Adrenal gland (tissue), 12 donors: ENCODE measurements around the gene CALR3. TPM values are rescaled to one million over a fixed set of nuclear protein-coding genes. Genes with fewer than 3 reads are reported as not detected.

Experiments used
- DNase-seq, 7 donors: peaks; one replicate each; pipeline ENCODE4 v3.0.0-alpha.2; 2019 to 2020
- H3K27ac ChIP-seq, 5 donors: fragments of 200-600 bp; sonication (generic) in 4 of 5; 1 replicate in 3 of 5; 2 replicates in 2 of 5; pipeline versions ENCODE4 v1.5.1 to v1.8.0; 2016 to 2020; ENCODE audit warnings: mild to moderate bottlenecking in 1 of 5
- H3K27me3 ChIP-seq: fragments of 200-600 bp; 2 replicates; pipeline ENCODE4 v1.8.0; 2021
- H3K36me3 ChIP-seq, 2 donors: fragments of 200-600 bp; replicated peaks in 1 of 2; 1 replicate in 1 of 2; 2 replicates in 1 of 2; pipeline versions ENCODE4 v1.5.1 to v1.8.0; 2018 to 2022
- H3K4me1 ChIP-seq, 2 donors: fragments of 200-600 bp; replicated peaks in 1 of 2; 1 replicate in 1 of 2; 2 replicates in 1 of 2; pipeline versions ENCODE4 v1.5.1 to v1.8.0; 2018 to 2021
- H3K4me3 ChIP-seq, 4 donors: fragments of 200-600 bp; sonication (generic) in 3 of 4; one replicate each; pipeline ENCODE4 v1.5.1; 2016 to 2018
- H3K9me3 ChIP-seq, 3 donors: fragments of 200-600 bp; sonication (generic) in 1 of 3; replicated peaks in 1 of 3; 1 replicate in 2 of 3; 2 replicates in 1 of 3; pipeline versions ENCODE4 v1.5.1 to v1.8.0; 2016 to 2021
- POLR2A ChIP-seq, 2 donors: fragments of 450-650 bp; IDR thresholded peaks; one replicate each; pipeline ENCODE4 v1.6.1; 2017; ENCODE audit warnings: antibody characterized with exemption in 2 of 2, mild to moderate bottlenecking in 2 of 2, moderate library complexity in 1 of 2
- WGBS, 4 donors: extraction: QIAGEN DNeasy Blood & Tissue Kit in 2 of 4; methylation state at CpG; one replicate each; pipeline versions ENCODE4 v1.1.5 to v1.1.7; 2013 to 2017; 5-methylcytosine and 5-hydroxymethylcytosine counted together
- intact Hi-C, 2 donors: fragments of 100-400 bp; cut with DNase I; formaldehyde crosslinking; loops; one replicate each; pipeline versions ENCODE4 v1.14.1 to v1.15.0; 2022 to 2023
- polyA plus RNA-seq, 3 donors: library from polyadenylated mRNA; stranded (reverse); fragments of 200-250 nt in 2 of 3; fragments of 350-450 nt in 1 of 3; fragmentation: Illumina TruSeq in 1 of 3; extraction: RNeasy Lipid Tissue Mini Kit (QIAGEN cat#74804) in 1 of 3; gene quantifications; one replicate each; pipeline ENCODE4 v1.2.3, GENCODE V29; 2013 to 2014
- total RNA-seq, 9 donors: library from RNA; depleted of rRNA in 4 of 9; stranded (reverse); fragments of >200 nt in 4 of 9; fragments of 120-200 nt in 1 of 9; fragmentation: NEBNext Ultra II Directional in 1 of 9; extraction: Animal tissue kit (Norgen Biotek cat#: 25700) in 1 of 9; gene quantifications; one replicate each; pipeline versions ENCODE4 v1.1.0 to v1.2.4, GENCODE V29; 2013 to 2023
- TF ChIP-seq, protein P1 (sequence below), 6 experiments: fragments of 450-650 bp in 4 of 6; fragments of 200-600 bp in 2 of 6; sonication (generic) in 1 of 6; IDR thresholded peaks; 1 replicate in 5 of 6; 2 replicates in 1 of 6; pipeline versions ENCODE4 v1.5.1 to v1.8.0; 2016 to 2021; ENCODE audit warnings: antibody characterized with exemption in 6 of 6, mild to moderate bottlenecking in 2 of 6, moderate library complexity in 1 of 6
- donor health status: healthy with polysubstance abuse.
- donor health status: Bipolar disorder and iron deficiency.
- donor health status: DM: yes; HTN: yes; CAD: no.
- donor health status: DM: no; HTN: no; CAD: no.
- donor health status: DM: no; HTN: no; CAD: no.
- donor health status: DM: yes; HTN: yes; CAD: no.

CALR3 gene
- total and polyA plus RNA-seq, 12 donors: 0.07 to 0.41 (median 0.14) TPM; not detected in 8

- Histone ChIP-seq H3K27ac (peak overlapping the region; percentile 15 to 85 (median 73)), H3K27me3 (no peaks in the 10 kb centered on the region), H3K9me3 (no peaks in the 10 kb centered on the region), H3K4me1 (peaks cover 24 to 25% of the 10 kb centered on the region in 2 donors), H3K4me3 (no peak overlapping the region), H3K36me3 (no peaks in the 10 kb centered on the region)
- TF ChIP-seq, protein P1, sequence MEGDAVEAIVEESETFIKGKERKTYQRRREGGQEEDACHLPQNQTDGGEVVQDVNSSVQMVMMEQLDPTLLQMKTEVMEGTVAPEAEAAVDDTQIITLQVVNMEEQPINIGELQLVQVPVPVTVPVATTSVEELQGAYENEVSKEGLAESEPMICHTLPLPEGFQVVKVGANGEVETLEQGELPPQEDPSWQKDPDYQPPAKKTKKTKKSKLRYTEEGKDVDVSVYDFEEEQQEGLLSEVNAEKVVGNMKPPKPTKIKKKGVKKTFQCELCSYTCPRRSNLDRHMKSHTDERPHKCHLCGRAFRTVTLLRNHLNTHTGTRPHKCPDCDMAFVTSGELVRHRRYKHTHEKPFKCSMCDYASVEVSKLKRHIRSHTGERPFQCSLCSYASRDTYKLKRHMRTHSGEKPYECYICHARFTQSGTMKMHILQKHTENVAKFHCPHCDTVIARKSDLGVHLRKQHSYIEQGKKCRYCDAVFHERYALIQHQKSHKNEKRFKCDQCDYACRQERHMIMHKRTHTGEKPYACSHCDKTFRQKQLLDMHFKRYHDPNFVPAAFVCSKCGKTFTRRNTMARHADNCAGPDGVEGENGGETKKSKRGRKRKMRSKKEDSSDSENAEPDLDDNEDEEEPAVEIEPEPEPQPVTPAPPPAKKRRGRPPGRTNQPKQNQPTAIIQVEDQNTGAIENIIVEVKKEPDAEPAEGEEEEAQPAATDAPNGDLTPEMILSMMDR (IDR thresholded peaks at IDR 0.05): no peak
- TF ChIP-seq POLR2A (IDR thresholded peaks at IDR 0.05): peak in 1 of 2 donors; percentile 75
- WGBS, 4 donors: 28 to 45% (median 35%) methylated on average over 12 of the region's 12 CpGs
- intact Hi-C loops: no loop called here
- peak in 5 of 7 donors; percentile 43 to 72 (median 62) for DNase-seq
These were observed 31.9 kb downstream of the CALR3 start for GRCh38 chr19:16463991-16464575.

DNA sequence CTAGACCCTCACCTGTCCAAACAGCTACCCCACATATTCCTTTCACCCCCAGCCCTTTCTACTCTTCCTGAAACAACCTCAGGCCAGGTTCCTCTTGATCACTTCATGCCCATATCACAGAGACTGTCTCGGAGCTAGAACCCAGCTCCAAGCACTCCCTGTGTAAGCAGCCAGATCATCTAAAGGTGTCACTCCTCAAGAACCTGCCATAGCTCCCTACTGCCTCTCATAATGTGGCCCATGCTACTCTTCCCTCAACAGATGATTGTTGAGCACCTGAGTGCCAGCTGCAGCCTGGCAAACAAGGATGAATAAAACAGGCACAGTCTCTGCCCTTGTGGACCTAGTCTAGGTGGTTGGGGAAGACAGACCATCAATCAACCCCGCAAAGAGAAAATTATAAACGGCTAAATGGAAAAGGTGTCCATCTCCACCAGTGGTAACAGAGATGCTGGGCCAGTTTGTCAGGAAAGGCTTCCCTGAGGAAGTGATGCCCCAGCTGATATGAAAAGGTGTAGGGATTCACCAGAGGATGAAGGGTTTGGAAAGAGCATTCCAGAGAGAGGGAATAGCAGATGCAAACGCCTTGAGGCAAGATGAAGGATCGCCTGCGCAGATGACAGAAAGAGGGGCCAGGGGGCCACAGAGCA, 32.5 kb downstream of the CALR3 start:
- Histone ChIP-seq H3K27ac (peak overlapping the region in 4 of 5 donors; percentile 33 to 85 (median 74)), H3K9me3 (no peaks in the 10 kb centered on the region), H3K27me3 (no peaks in the 10 kb centered on the region), H3K4me1 (peaks cover 25 to 30% of the 10 kb centered on the region in 2 donors), H3K36me3 (no peaks in the 10 kb centered on the region), H3K4me3 (no peak overlapping the region)
- no peak for DNase-seq
- TF ChIP-seq POLR2A (IDR thresholded peaks at IDR 0.05): no peak
- TF ChIP-seq, protein P1 (IDR thresholded peaks at IDR 0.05): no peak
- intact Hi-C loops: no loop called here
- WGBS, 4 donors: 67 to 77% (median 75%) methylated on average over 6 of the region's 6 CpGs

DNA sequence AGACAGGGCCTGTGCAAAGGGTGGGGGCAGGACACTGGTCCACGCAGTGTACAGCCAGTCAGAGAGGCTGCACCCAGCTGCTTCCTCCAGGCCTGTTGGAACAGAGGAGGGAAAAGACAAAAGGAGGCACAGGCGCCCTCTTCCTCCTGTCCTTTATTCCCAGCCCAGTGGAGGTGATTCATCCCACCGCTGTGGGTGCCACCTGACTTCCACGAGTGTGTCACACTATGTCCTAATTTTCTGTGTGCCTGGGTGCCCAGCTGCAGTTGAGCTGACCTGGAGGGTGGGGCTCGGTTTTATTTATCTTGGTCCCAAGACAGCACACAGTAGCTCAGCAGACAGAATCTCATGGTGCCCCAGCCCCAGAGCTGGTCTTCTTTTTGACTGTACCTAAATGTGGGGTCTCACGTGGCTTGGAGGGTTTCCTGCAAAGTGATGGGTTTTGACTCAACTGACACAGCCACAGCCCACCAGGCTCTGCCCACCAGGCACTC, 33.2 kb downstream of the CALR3 start:
- Histone ChIP-seq H3K4me3 (no peak overlapping the region), H3K4me1 (peaks cover 32 to 37% of the 10 kb centered on the region in 2 donors), H3K27ac (peak overlapping the region in 3 of 5 donors; percentile 73 to 85 (median 74)), H3K27me3 (no peaks in the 10 kb centered on the region), H3K9me3 (no peaks in the 10 kb centered on the region), H3K36me3 (no peaks in the 10 kb centered on the region)
- intact Hi-C loops: no loop called here
- TF ChIP-seq, protein P1 (IDR thresholded peaks at IDR 0.05): no peak
- TF ChIP-seq POLR2A (IDR thresholded peaks at IDR 0.05): peak in 1 of 2 donors; percentile 74
- peak; percentile 50 to 91 (median 79) for DNase-seq
- WGBS, 4 donors: 52 to 59% (median 55%) methylated on average over 6 of the region's 6 CpGs

DNA sequence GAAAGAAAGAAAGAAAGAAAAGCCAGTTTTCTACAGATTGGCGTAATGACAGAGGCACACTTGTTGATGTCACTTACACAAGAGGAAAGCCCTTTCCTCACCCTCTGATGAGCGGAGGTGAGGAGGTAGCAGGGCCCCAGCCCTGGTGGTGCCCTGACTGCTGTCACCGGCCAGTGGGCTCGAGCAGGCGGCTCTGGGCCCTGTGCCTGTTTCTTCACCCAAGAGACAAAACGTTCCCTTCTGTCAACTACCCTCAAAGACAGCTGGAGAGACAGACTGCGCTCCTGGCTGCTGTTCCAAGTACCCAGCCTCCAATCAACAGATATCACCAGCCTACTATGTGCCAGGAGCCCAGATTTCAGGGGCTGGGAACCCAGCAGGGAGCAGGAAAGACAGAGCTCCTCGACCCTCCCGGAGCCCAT, 34.3 kb downstream of the CALR3 start:
- Histone ChIP-seq H3K27ac (peak overlapping the region in 2 of 5 donors; percentile 68 to 74), H3K36me3 (no peaks in the 10 kb centered on the region), H3K27me3 (no peaks in the 10 kb centered on the region), H3K4me1 (peaks cover 39 to 48% of the 10 kb centered on the region in 2 donors), H3K4me3 (no peak overlapping the region), H3K9me3 (no peaks in the 10 kb centered on the region)
- no peak for TF ChIP-seq POLR2A (IDR thresholded peaks at IDR 0.05)
- TF ChIP-seq, protein P1 (IDR thresholded peaks at IDR 0.05): no peak
- 75 to 85% (median 79%) methylated on average over 9 of the region's 9 CpGs for WGBS, 4 donors
- intact Hi-C loops: no loop called here
- DNase-seq: no peak
